Suppressor macrophage (primary cell): ENCODE results near the gene CEP97.
A peak's percentile ranks its signal among the peaks of the same experiment; 100 is the strongest.

Source experiments
- DNase-seq, 4 experiments: peaks; one replicate each; pipeline ENCODE4 v3.0.0-alpha.2; 2020 to 2022

CEP97 gene

DNA sequence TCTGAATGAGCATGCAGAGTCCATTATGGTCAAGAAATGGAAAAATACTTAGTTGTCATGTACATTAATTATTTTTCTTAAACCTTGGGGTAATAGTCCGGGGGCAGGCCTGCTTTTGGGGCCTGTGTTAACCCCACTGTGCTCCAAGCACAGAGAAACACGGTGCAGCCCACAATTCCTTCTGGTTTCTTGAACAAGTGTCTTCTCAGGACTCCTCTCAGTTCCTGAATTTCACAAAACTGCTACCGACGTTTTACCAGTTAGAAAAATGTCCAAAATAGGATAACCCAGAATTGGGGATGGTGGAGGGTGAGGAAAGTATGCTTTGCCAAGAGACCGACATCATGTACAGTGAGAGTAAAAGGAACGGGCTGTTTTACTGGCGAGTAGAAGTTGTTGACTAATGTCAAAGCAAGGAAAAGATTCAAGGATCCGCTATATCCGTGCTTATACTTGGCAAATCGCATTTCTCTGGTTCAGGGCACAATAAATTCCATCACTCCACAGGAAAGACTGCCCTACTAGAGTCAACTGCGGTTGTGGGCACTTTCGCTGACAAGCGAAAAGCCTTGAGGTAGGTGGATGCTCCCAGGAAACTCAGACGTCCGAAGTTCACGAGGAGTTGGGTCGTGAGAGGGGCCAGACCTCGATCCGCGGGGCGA, 54.1 kb downstream of the CEP97 start:
- DNase-seq = peak in 2 of 4 experiments; percentile 2 to 25

DNA sequence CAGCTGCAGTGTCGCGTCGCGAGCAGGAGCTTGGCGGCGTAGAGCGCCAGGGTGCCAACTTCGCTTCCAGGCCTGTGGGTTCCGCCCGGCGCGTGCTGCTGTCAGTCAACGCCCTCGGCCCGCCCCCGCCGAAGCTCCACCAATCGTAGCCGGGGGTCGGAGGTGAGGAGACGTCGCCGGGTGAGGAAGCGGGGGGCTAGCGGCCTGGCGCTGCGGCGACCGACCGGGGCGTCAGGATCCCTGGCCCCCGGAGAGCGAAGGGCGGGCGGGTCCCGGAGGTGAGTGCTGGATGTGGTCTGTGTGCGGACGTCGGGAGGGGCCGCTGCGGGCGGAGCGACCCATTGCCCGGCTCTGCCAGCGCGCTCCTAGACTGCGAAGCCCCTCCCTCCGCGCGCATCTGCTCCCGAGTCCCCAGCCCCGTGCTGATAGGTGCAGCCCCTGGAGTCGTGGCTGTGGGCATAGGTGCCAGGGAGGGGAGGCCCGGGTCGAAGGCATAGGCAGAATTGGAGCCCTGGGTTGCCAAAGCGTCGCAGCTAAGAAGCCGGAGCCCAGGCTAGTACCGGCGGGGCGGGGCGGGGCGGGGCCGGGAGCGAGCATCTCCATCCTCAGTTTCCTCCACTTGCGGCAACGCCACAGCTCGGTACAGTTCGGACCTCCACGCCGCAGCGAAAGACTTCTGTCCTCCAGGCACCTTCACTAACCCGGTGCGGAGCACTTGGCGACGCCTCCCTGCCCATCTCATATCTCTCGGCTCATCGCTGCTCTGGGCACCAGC, 54.8 kb downstream of the CEP97 start, which contains the start of gene NXPE3:
NXPE3 (plus strand) TSS at position 165 of the 775 bp plus-strand sequence. CDS start 6,386 bp downstream, outside the sequence.
- peak; percentile 81 to 95 (median 88) for DNase-seq

DNA sequence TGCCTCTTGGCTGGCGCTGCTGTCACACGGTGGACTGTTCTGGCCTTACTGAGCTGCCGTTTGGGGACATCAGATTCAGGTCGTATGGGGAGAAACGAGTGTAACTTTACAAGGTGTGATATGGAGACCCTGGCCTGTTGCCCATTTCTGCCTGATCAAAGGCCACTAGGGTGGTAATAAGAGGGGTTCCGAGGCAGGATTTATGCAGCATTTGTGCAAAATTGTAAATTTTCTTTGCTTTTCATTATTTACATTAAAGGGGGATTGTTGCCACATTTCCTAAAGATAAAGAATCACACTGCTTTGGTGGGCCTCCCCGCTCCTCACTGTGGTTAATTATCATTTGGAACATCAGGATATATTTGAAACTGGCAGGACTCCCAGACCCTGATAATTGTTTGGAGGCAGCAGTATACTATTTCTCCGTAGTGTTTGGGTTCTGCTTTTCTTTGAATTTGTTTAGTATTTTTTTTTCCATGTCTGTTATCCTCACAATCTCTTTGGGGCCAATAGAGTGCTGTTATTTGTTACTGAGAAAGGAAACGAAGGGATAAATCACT, 55.5 kb downstream of the CEP97 start:
- DNase-seq = no peak

DNA sequence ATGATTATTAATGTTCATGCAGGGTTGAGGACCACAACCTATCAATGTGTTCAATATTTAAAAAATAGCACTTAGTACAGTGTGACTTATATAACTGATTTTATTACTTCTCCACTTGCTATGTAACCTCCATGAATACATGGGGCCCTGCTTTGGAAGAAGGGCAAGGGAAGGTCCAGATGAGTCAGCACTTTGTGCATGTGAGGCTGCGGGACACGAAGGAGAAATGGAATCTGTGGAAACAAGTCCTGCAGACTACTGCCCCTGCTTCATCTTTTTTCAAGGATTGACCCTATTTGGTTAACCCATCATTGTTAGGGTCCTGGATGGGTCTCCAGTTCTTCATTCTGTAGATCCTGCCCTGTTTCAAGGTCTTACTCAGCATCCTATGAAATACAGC, 56.2 kb downstream of the CEP97 start:
- peak in 3 of 4 experiments; percentile 28 to 48 (median 34) for DNase-seq

DNA sequence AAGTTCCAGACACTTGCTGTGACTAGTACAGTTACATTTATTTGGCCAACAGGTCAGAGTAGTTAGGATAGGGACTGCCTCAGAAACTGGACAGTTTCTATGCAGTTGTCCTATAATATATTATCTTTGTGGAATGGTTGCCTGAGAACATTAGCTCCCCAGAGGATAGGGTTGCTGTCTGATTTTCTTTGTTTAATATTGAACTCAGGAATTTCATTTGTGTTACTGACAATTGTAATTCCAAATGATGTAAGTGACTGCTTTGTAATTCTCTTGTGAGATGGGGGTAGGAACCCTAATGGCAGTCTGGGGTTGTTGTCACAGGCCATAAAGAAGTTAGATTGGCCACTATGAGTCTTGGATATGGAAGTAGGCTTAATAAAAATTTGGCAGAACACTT, 56.8 kb downstream of the CEP97 start:
- DNase-seq = no peak

DNA sequence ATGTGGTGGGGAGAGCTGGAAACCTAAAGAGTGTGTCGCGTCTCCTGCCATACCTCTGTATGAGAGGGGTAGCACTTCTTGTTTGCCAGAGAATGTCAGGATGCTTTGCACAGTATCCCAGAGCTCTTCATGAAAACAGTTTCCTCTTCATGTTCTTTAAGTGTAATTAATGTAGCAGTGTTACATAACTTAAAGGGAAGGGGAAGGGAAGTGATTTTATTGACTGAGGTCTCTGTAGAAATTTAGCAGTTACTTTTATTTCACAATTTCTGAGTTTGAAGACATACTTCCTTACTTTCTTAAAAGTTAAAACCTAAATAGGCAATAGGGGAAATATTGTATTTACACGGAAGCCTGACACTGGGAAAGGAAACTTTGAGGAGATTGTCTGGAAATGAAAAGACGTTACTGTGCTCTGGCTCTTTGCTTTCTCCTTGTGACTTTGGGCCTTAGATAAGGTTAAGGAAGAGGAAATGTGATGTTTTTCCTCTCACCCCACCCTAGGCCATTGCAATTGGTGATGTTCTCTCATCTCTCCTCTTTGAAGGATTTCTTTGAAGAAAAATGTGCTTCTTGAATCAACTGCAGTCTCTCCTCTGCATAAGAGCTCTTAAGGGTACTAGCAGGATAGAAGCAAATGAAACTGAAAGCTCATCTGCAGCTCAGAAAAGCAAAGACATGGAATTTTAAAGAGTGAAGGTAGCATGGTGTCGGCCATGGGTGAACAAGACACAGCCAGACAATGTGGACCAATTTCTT, 60.6 kb downstream of the CEP97 start:
- DNase-seq = peak; percentile 13 to 80 (median 47)

DNA sequence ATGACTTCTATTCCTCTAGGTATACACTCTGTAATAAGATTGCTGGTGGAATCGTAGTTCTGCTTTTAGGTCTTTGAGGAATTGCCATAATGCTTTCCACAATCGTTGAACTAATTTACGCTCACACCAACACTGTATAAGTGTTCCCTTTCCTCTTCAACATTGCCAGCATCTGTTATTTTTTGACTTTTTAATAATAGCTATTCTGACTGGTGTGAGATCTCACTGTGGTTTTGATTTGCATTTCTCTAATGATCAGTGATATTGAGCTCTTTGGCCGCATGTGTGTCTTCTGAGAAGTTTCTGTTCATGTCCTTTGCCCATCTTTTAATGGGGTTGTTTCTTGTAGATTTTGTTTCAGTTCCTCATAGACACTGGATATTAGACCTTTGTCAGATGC, 67.4 kb downstream of the CEP97 start:
- peak in 1 of 4 experiments; percentile 34 for DNase-seq

DNA sequence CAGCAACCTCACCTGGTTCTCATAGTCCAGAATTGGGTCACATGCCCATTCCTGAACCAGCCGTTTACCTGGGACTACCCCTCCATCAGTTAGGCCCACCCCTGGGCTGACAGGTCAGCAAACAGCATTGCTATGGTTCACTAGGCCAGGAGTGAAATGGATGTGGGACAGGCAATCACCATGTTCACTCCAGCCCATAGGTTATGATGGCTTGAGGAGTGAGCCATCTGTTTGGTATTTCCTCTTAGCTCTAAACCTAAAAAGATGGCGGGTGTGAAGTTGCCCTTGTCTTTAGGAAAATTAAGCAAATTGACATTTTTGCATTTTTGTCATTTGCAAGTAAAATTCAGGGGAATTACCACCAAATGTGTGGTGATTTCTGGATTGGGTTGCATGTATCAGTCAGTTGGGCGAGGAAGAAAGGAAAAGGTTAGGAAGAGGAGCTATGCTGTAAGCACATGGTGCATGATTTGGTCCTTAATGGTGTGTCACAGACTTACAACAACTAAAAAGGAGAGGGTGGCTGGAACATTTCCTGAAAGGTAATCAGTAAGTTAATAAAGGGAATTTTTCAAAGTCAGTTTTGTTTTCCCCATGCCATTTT, 71.8 kb downstream of the CEP97 start:
- DNase-seq = no peak

DNA sequence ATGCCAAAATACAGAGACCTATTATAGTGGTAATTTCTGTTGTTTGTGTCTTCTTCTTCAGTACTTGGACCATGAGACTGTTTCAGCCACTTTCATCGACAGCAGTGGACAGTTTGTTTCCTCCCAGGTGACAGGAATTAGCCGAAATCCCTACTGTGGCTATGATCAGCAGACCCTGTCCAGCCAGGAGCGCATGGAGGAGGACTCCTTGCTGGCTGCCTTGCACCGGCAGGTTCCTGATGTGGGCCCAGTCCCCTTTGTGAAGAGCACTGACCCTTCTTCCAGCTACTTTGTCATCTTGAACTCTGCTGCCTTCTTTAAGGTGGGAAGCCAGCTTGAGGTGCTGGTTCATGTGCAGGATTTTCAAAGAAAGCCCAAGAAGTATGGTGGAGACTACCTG, 76.8 kb downstream of the CEP97 start:
- no peak for DNase-seq

DNA sequence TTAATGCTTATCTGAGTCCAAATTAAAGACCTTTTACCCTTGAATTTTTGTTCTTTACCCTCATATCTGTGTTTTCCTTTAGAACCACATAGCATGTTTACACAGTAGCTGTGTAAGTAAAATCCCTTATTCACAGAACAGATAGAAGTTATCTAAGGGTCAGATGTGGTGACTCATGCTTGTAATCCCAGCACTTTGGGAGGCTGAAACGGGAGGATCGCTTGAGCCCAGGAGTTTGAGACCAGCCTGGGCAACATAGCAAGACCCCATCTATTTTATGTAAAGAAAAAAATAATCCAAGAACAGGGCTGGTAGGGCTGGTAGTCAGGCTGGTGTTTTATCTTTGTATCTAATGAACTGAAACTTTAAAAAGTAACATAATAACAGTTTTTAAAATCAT, 77.8 kb downstream of the CEP97 start:
- no peak for DNase-seq

DNA sequence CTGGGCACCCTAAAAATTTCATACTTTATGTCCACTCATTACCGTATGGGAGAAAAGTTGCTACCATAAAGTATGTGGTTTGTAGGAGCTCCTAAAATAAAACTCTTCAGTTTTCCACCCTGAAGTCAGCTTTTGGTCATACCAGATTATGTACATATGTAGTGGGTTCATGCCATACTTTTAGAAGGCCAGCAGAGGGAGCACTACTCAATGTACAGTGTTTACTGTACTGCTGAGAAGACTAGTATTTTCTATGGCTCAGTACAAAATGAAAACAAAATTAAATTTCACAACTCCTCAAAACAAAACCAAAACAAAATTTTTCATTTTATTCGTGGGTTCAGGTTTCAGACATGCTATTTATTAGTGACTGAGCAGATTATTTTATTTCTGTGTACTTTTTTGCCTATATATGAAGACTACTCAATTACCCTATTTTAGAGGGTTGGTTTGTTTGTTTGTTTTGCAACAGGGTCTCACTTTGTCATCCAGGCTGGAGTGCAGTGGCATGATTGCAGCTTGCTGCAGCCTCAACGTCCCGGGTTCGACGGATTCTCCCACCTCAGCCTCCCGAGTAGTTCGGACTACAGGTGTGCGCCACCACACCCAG, 78.9 kb downstream of the CEP97 start:
- peak; percentile 81 to 90 (median 84) for DNase-seq

DNA sequence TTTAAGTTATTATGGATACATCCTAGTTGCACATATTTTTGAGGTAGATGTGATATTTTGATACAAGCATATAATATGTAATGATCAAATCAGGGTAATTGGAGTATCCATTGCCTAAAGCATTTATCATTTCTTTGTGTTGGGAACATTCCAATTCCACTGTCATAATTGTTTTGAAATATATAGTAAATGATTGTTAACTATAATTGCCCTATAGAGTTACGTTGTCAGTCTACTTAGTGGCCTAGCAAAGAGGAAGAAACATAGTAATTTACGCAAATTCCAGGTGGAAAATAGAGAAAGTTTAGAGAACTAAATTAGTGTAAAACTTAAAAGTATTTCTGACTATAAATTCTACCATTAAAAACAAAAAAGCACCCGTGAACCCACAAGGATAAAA, 79.5 kb downstream of the CEP97 start:
- DNase-seq = no peak

DNA sequence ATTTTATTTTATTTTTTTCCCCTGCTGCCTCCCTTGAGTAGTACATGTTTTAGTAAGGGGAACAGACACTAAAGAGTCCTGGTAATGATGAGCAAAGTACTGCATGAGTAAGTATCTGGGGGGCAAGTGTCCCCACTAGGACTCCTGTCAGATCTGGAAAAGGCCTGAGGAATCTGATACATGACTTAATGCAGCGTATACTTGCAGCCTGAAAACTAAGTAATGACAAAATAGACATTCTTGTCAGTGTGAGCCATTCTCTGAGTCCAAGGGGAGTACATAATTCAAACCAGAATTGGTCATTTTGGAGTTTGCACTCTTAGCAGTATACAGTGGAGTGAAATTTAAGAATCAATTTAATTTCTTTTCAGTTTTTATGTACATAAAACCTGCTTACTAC, 82.1 kb downstream of the CEP97 start:
- no peak for DNase-seq

DNA sequence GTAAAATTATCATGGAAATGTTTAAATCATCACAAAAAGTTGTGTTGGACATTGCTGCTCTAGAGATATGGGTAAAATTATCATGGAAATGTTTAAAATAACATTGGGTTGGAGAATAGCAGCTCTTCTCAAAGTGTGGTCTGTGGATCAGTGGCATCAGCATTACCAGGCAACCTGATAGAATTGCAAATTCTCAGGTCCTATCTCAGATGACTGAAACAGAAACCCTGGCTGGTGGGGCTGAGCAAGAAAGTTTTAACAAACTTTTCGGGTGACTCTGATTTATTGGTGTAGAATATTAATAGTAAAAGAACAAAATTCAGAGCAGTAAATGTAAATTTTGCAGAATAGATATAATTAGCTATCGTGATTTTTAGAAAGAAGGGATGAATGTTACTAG, 83.5 kb downstream of the CEP97 start:
- no peak for DNase-seq

DNA sequence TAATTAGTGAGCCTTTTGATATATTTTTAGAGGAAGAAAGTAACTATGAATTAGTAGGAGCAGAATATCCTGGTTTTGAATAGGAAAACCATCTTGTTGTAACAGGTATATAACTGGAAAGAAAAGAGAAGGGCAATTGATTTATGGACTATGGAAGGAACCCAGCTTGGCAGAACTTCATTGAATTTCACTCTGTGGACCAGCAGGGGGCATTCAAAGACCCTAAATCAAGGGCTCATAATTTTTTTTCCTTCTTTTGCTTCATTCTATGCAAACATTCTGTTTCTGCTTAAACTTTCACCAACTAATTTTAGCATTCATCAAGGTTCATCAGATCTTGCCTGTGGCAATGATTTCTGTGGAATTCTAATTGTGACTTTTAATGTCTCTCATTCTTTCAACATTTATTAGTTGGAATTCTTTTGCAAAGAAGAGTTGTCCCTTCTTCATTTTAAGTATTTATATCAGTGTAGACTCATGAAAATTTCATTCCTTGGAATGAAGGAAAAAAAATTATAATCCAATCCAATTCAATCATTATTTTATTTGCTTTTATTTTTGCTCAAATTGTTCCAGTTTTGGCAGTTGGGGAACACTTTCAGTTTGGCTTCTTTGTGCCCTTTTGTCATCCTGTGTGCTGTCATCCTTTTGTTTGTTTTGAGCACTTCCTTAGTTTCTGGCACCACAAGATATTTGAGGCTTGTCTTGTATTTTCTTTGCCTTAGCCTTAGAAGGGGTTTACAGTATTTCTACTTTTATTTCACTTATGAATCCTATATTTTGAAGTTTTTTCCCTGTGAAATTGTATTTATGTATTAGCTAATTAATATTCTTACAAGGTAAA, 85.0 kb downstream of the CEP97 start:
- DNase-seq = peak; percentile 57 to 81 (median 68)

DNA sequence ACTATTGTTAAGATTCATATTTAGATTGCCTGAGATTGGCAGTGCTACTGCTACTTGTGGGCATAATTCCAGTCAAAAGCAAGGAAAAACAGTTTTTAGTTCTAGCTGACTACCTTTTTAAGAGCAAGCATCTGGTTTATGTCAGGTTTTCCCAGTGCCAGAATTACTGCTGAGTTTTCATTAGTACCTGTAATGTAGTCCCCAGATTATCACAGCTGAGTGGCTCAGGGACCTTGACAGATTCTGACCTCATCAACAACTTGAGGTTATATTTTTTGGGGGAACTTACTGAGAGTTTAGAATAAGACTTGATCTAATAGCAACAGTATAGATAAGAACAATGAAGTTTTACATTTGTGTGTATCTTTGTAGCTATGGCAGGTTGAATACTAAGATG, 85.6 kb downstream of the CEP97 start:
- peak in 1 of 4 experiments; percentile 12 for DNase-seq

DNA sequence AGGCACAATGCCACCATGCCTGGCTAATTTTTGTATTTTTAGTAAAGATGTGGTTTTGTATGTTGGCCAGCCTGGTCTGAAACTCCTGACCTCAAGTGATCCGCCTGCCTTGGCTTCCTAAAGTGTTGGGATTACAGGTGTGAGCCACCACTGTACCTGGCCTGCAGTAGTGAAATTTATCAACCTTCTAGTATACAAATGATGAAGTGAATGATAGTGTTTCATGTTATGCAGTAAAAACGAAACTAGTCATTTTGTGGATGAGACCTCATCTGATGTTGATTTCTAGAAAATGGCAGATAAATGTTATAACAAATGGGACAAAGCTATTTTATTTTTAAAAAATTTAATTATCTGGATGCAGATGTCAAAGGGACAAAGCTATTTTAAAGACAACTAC, 87.5 kb downstream of the CEP97 start:
- DNase-seq = no peak

DNA sequence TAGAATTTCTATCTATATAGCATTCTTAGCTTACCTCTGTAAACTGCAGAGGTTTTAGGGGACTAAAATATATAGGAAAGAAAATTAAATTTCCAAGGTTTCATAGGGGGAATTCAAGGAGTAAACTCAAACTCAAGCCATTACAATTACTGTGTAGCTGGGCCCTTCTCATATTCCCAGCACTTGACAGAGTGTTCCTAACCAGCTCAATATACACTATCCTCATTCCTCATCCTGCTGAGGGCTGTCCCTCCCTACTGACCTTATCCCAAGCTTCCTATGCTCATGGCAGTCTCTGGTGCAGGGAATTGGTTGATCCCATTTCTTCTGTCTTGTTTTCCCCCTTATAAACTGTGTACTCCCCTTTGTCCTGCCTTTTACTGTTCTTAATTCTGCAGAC, 88.5 kb downstream of the CEP97 start:
- no peak for DNase-seq

DNA sequence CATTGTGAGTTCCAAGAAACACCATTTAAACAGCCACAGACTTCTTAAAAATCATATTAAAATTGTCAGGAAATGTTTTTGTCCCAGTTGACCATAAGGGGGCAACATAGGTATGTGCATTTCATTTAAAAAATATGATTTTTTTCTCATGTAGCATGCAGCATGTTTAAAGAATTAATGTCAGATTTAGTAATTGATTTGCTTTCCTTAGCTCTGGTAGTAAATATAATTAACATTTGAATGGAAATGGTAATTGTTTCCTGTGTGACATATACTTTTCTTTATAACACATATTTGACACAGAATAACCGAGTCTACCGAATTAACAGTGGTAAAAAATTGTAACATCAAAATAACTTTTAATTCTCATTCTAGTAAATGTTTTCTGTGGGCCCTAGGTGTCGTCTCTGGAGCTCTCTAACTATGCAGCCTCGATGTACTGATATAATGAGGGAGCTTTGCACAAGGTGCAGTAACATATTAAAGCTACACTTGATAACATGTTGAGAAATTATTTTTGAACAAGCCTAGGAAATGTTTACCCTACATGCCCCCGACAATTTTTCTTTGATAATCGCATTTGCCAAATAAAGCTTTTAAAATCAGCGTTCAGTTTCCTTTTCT, 89.5 kb downstream of the CEP97 start:
- peak; percentile 12 to 72 (median 56) for DNase-seq

DNA sequence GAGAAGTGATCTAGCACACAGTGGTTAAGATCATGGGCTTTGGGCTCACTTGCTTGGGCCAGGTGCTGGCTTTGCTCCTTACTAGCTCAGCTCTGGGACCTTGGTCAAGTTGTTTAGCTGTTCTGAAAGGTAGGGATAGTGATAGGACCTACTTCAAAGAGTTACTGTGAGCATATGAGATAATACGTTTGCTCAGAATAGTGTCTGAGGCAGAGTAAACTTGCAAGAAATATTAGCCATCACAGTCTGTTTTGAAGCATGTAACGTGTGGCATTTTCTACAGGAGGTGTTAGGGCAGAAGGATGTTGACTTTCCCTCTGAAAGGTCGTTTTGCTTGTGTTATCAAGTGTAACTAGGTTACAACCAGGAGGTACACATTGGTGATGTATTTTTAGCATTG, 90.4 kb downstream of the CEP97 start:
- no peak for DNase-seq
